Stimulated activated memory B cell treated with anti-CD40 and anti-IgM and Interleukin-4, amounts not matched to agents 10 μg/mL and 1 μg/mL and 100 μg/mL, for 72 hours (primary cell): ENCODE results near the gene ERFE.

Experiments
- ATAC-seq: fragments of 150-1000 bp; cut with Tn5 transposase; 2 replicates; pipeline ENCODE4 v1.10.0; 2021
- H3K27ac Mint-ChIP-seq: one replicate; pipeline ENCODE4 v1.8.0; 2022; ENCODE audit warnings: mild to moderate bottlenecking, mixed read lengths
- H3K27me3 Mint-ChIP-seq: one replicate; pipeline ENCODE4 v1.8.0; 2022; ENCODE audit warnings: mixed read lengths
- H3K36me3 Mint-ChIP-seq: one replicate; pipeline ENCODE4 v1.8.0; 2022; ENCODE audit warnings: mixed read lengths
- H3K4me1 Mint-ChIP-seq: one replicate; pipeline ENCODE4 v1.8.0; 2022; ENCODE audit warnings: mixed read lengths
- H3K4me3 Mint-ChIP-seq: one replicate; pipeline ENCODE4 v1.8.0; 2022; ENCODE audit warnings: mild to moderate bottlenecking, moderate library complexity, mixed read lengths
- H3K9me3 Mint-ChIP-seq: one replicate; pipeline ENCODE4 v1.8.0; 2022; ENCODE audit warnings: mixed read lengths

Gene ERFE

DNA sequence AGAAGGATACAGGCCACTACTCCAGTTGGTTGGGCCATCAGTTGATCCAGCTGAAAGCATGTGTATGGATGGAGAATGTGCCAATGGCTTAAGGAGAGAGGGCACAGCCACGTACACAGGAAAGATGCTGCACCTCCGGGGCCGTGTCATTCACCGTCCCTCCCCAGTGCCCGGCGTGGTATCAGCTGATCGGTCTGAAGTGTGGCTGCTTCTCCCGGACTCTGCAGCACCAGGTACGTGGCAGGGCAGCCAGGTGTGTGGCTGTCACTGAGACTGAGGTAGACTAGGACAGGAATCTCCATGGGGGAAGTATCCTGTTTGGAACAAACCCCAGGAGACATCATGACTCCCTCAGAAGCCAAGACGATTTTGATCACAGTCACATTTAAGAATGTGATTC, 4.2 kb upstream of the ERFE start:
- Mint-ChIP-seq H3K9me3 (peaks cover 5% of the 10 kb centered on the region), H3K4me1 (peaks cover 6% of the 10 kb centered on the region), H3K27ac (no peak overlapping the region), H3K36me3 (no peaks in the 10 kb centered on the region), H3K27me3 (peaks cover 8% of the 10 kb centered on the region), H3K4me3 (no peak overlapping the region)
- ATAC-seq = no peak

DNA sequence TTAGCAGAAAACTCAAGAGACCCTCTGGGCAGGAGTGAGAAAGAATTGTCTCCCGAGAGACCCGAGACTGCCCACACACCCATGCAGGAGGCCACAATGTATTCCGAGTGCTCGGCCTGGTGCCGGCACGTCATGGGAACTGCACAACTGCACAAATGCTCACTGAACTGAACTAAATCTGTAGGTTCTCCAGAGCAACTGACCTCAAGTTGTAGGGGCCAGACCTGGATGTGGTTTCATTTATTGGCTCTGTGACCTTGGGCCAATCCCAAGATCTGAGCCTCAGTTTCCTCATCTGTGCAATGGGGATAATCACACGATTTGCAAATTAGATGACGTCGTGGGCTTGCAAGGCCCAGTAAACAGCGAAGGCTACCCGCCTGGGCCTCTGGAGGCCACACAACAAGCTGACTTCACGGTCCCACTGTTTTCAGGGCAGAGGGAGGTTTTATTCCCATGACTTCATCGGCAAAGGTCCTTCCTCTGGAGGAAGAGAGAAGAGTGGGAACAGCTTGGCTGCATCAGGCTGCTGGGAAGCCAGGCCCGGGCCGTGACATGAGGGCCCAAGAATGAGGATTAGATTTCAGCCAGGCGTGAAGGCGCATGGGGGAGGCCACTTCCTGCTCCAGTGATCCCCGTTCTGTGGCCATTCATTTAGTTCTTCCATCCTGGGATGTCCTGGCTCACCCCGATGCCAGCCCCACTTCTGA, 3.6 kb upstream of the ERFE start:
- no peak overlapping the region for H3K27ac Mint-ChIP-seq
- ATAC-seq = no peak
- no peaks in the 10 kb centered on the region for H3K36me3 Mint-ChIP-seq

GRCh38 chr2:238155761-238156694, 2.7 kb upstream of the ERFE start:
- Mint-ChIP-seq H3K36me3 (no peaks in the 10 kb centered on the region), H3K27ac (no peak overlapping the region), H3K4me3 (no peak overlapping the region), H3K9me3 (peaks cover 5% of the 10 kb centered on the region), H3K4me1 (peaks cover 20% of the 10 kb centered on the region), H3K27me3 (peaks cover 21% of the 10 kb centered on the region)
- ATAC-seq = no peak

More for the DNA sequence above, 3.6 kb upstream of the ERFE start:
- Mint-ChIP-seq H3K27me3 (peaks cover 14% of the 10 kb centered on the region), H3K9me3 (peaks cover 5% of the 10 kb centered on the region), H3K4me1 (peaks cover 13% of the 10 kb centered on the region), H3K4me3 (no peak overlapping the region)

- peaks cover 35% of the 10 kb centered on the region for H3K27me3 Mint-ChIP-seq
- H3K36me3 Mint-ChIP-seq = no peaks in the 10 kb centered on the region
- peaks cover 20% of the 10 kb centered on the region for H3K4me1 Mint-ChIP-seq
- H3K27ac Mint-ChIP-seq = no peak overlapping the region
- peaks cover 5% of the 10 kb centered on the region for H3K9me3 Mint-ChIP-seq
- H3K4me3 Mint-ChIP-seq = no peak overlapping the region
- no peak for ATAC-seq
Observed at GRCh38 chr2:238157506-238158017, 1.2 kb upstream of the ERFE start.

DNA sequence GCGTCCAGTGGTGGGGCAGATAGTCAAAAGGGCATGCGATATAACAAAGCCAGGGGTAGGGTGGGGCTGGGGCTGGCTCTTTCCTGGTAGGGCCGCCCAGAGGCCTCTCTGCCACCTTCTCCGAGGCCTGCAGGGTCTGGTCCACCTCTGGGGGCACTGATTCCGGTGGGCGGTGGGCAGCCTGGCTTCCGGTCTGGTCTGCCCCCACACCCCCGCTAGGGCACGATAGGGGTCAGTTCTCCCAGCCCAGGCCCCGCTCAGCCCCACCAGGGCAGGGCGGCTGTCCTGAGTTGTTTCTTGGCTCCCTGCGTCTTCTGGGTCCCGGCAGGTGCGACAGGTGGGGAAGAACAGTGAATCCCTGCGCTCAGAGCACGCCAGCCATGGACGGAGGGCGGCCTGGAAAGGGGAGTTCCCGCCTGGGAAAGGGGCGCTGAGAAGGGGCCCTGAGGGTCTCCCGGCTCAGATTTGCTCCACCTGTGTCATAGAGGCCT, 707 bp upstream of the ERFE start:
- Mint-ChIP-seq H3K36me3 (no peaks in the 10 kb centered on the region), H3K9me3 (peaks cover 5% of the 10 kb centered on the region), H3K27me3 (peaks cover 35% of the 10 kb centered on the region), H3K27ac (no peak overlapping the region), H3K4me1 (peaks cover 20% of the 10 kb centered on the region), H3K4me3 (peak overlapping the region; percentile 38)
- no peak for ATAC-seq

GRCh38 chr2:238159071-238159539, 335 bp downstream of the ERFE start:
- H3K36me3 Mint-ChIP-seq = no peaks in the 10 kb centered on the region
- H3K4me1 Mint-ChIP-seq = peaks cover 20% of the 10 kb centered on the region
- peak overlapping the region; percentile 77 for H3K4me3 Mint-ChIP-seq
- H3K9me3 Mint-ChIP-seq = peaks cover 3% of the 10 kb centered on the region
- peak; percentile 28 for ATAC-seq
- no peak overlapping the region for H3K27ac Mint-ChIP-seq
- peaks cover 37% of the 10 kb centered on the region for H3K27me3 Mint-ChIP-seq

DNA sequence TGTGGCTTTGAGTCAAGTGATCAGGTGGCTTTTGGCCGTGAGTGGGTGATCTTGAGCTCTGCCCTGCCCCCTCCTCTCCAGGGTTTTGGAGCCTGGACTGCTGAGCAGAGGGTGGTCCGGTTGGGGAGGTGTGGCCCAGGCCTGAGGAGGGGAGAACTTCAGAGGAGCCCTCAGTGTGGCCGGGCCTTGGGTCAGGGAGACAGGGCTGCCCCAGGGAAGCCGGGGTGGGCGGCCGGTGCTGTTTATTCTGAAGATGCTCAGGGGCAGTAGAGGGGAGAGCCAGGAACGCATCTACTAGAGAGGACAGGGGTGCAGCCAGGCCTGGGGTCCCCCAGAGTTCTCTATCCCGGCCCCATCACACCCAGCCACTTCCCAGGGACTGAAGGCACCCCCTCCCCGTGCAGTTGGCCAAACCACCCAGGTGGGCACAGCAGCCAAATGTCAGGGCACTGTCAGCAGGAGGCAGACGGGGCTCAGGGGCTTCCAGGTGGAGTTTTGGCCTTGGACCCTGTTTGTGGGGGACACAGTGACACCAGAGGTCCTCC, 963 bp downstream of the ERFE start:
- H3K9me3 Mint-ChIP-seq = no peaks in the 10 kb centered on the region
- H3K27ac Mint-ChIP-seq = no peak overlapping the region
- no peaks in the 10 kb centered on the region for H3K36me3 Mint-ChIP-seq
- no peak for ATAC-seq
- H3K4me1 Mint-ChIP-seq = peaks cover 26% of the 10 kb centered on the region
- peak overlapping the region; percentile 77 for H3K4me3 Mint-ChIP-seq
- peaks cover 43% of the 10 kb centered on the region for H3K27me3 Mint-ChIP-seq

DNA sequence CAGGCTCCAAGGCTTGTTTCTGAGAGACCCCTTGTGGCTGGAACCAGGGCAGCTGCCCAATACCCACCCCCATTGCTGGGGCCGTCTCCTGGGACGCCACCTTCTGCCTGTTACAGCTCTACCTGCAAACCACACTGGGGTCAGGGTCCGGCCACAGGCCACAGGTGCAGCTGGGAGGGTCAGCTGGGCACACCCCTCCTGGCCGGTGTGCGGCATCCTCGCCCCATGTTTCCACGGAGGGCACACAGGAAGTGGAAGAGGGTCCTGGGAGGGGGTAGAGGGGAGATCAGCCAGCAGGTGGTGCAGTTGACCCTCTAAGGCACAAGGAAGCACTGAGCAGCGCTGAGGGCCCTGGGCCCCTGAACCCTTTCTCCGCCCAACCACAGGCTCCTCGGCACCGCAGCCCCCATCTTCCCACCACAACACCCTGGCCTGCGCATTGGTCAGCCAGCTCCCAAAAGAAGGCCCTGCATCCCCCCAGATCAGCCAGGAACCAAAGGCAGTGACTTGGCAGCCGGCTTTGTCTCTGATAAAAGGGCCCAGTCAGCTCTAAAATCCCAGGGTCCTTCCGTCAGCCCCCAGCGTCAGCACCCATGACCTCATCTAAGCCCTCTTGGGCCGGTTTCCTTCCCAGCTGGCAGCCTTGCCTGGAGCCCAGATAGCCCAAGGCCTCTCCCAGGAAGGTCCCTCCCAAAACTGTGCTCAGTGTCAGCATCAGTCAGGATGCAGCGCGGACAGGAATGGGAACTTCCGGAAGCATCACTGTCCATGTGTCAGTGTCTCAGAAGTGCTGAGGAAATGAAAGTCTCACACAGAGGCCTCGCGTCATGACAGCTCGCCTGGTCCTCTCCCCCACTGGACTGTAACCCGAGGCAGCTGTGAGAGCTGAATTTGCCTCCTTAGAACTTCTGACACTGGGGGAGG, 1.7 kb downstream of the ERFE start:
- H3K9me3 Mint-ChIP-seq = no peaks in the 10 kb centered on the region
- H3K27me3 Mint-ChIP-seq = peaks cover 51% of the 10 kb centered on the region
- H3K36me3 Mint-ChIP-seq = no peaks in the 10 kb centered on the region
- H3K27ac Mint-ChIP-seq = no peak overlapping the region
- peak overlapping the region; percentile 20 for H3K4me3 Mint-ChIP-seq
- peak; percentile 28 for ATAC-seq
- H3K4me1 Mint-ChIP-seq = peaks cover 31% of the 10 kb centered on the region

- no peaks in the 10 kb centered on the region for H3K9me3 Mint-ChIP-seq
- no peak overlapping the region for H3K4me3 Mint-ChIP-seq
- H3K4me1 Mint-ChIP-seq = peaks cover 31% of the 10 kb centered on the region
- H3K27ac Mint-ChIP-seq = no peak overlapping the region
- H3K27me3 Mint-ChIP-seq = peaks cover 56% of the 10 kb centered on the region
- H3K36me3 Mint-ChIP-seq = no peaks in the 10 kb centered on the region
- no peak for ATAC-seq
Observed at GRCh38 chr2:238161291-238162051, 2.7 kb downstream of the ERFE start.

- H3K36me3 Mint-ChIP-seq = peaks cover 6% of the 10 kb centered on the region
- no peak for ATAC-seq
- no peak overlapping the region for H3K27ac Mint-ChIP-seq
Observed at GRCh38 chr2:238162251-238162845, 3.6 kb downstream of the ERFE start.

GRCh38 chr2:238162846-238163441, 4.2 kb downstream of the ERFE start:
- ATAC-seq = no peak
- Mint-ChIP-seq H3K4me1 (peaks cover 31% of the 10 kb centered on the region), H3K36me3 (peaks cover 12% of the 10 kb centered on the region), H3K27me3 (peaks cover 56% of the 10 kb centered on the region), H3K9me3 (no peaks in the 10 kb centered on the region), H3K4me3 (no peak overlapping the region), H3K27ac (no peak overlapping the region)

More at GRCh38 chr2:238162251-238162845, 3.6 kb downstream of the ERFE start:
- H3K4me3 Mint-ChIP-seq = no peak overlapping the region
- peaks cover 56% of the 10 kb centered on the region for H3K27me3 Mint-ChIP-seq
- peaks cover 31% of the 10 kb centered on the region for H3K4me1 Mint-ChIP-seq
- H3K9me3 Mint-ChIP-seq = no peaks in the 10 kb centered on the region

DNA sequence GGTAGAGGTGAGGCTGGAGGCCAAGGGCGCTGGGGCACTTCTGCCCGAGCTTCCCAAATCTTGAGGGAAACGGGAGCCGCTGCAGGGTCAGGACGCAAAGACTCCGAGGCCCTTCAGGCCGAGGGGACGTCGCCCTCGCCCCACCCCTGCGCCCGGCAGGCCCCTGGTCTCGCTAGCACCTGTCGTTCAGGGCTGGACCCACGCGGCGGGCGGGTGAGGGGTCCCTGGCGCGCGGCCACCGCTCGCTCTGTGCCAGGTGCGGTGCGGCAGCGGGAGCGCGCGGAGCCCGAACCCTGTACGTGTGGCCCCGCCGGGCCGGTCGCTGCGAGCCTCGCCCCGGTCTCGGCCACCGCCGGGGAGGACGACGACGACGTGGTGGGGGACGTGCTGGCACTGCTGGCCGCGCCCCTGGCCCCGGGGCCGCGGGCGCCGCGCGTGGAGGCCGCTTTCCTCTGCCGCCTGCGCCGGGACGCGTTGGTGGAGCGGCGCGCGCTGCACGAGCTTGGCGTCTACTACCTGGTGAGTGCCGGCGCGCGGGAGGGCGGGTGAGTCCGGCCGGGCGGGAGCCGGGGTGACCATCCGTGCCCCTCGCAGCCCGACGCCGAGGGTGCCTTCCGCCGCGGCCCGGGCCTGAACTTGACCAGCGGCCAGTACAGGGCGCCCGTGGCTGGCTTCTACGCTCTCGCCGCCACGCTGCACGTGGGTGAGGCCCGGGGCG, 4.9 kb downstream of the ERFE start:
- peaks cover 31% of the 10 kb centered on the region for H3K4me1 Mint-ChIP-seq
- no peaks in the 10 kb centered on the region for H3K9me3 Mint-ChIP-seq
- H3K36me3 Mint-ChIP-seq = peaks cover 19% of the 10 kb centered on the region
- ATAC-seq = no peak
- no peak overlapping the region for H3K4me3 Mint-ChIP-seq
- H3K27ac Mint-ChIP-seq = no peak overlapping the region
- H3K27me3 Mint-ChIP-seq = peaks cover 56% of the 10 kb centered on the region

DNA sequence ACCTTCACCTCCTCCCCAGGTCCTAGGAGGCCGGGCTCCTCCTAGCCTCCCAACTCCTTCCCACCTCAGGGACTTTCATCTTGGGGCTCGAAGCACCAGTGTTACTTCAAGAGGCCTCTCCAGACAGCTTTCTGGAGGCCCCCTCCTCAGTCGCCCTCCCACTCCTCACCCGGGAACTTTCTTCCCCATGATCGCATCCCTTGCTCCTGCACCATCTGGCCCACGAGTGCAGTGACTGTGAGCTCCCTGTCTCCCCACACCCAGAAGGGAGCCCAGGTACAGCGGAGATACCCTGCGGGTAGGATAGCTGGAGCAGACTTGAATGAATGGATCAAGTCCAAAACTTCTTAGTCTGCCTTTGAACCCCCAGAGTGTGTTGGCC, 6.1 kb downstream of the ERFE start:
- peaks cover 28% of the 10 kb centered on the region for H3K36me3 Mint-ChIP-seq
- no peaks in the 10 kb centered on the region for H3K9me3 Mint-ChIP-seq
- H3K27me3 Mint-ChIP-seq = peaks cover 45% of the 10 kb centered on the region
- H3K27ac Mint-ChIP-seq = no peak overlapping the region
- no peak overlapping the region for H3K4me3 Mint-ChIP-seq
- ATAC-seq = no peak
- peaks cover 22% of the 10 kb centered on the region for H3K4me1 Mint-ChIP-seq
